Suppressor macrophage (primary cell): ENCODE data around the gene EDEM3.
"Not testable (repeated sequence)": the region's sequence is repeated elsewhere in the genome, so short reads cannot be mapped to it uniquely, and the experiment has no call there.

ENCODE experiments used
- DNase-seq, 4 experiments: peaks; one replicate each; pipeline ENCODE4 v3.0.0-alpha.2; 2020 to 2022
- total RNA-seq, 17 experiments: gene quantifications; one replicate each; lab custom pipeline; 2026; ENCODE audit warnings: mixed read lengths in 6 of 17, inconsistent platforms in 3 of 17; lab: John Stamatoyannopoulos, UW

EDEM3 gene
- total RNA-seq: 34.1 to 160 (median 92.3) reads per million in 17 experiments

- DNase-seq: peak; percentile 98 to 100 (median 98)
Observed at GRCh38 chr1:184754476-184755225, at the start of gene EDEM3. Gene EDEM3, minus strand, starts transcription at chr1:184754858. Its CDS starts 212 bp downstream, at chr1:184754646.

GRCh38 chr1:184804220-184804619, 49.6 kb upstream of the EDEM3 start:
- no peak for DNase-seq

GRCh38 chr1:184803180-184803492, 48.5 kb upstream of the EDEM3 start:
- no peak for DNase-seq

- DNase-seq: no peak
Observed at GRCh38 chr1:184802354-184803179, 47.9 kb upstream of the EDEM3 start.

- no peak for DNase-seq
Observed at GRCh38 chr1:184801503-184801902, 46.8 kb upstream of the EDEM3 start.

GRCh38 chr1:184800876-184801275, 46.2 kb upstream of the EDEM3 start:
- no peak for DNase-seq

GRCh38 chr1:184793967-184794366, 39.3 kb upstream of the EDEM3 start:
- DNase-seq: no peak

GRCh38 chr1:184792450-184792969, 37.9 kb upstream of the EDEM3 start:
- DNase-seq: peak; percentile 88 to 97 (median 92)

- no peak for DNase-seq
Observed at GRCh38 chr1:184791550-184791900, 36.9 kb upstream of the EDEM3 start.

GRCh38 chr1:184790642-184791549, 36.2 kb upstream of the EDEM3 start:
- no peak for DNase-seq

- DNase-seq: no peak
Observed at GRCh38 chr1:184789884-184790283, 35.2 kb upstream of the EDEM3 start.

- peak in 2 of 4 experiments; percentile 4 to 22 for DNase-seq
Observed at GRCh38 chr1:184788970-184789369, 34.3 kb upstream of the EDEM3 start.

GRCh38 chr1:184785529-184785928, 30.9 kb upstream of the EDEM3 start:
- DNase-seq: no peak

GRCh38 chr1:184783723-184784122, 29.1 kb upstream of the EDEM3 start:
- DNase-seq: not testable (repeated sequence)

- DNase-seq: no peak
Observed at GRCh38 chr1:184781941-184782340, 27.3 kb upstream of the EDEM3 start.

- no peak for DNase-seq
Observed at GRCh38 chr1:184775885-184776284, 21.2 kb upstream of the EDEM3 start.

GRCh38 chr1:184775329-184775728, 20.7 kb upstream of the EDEM3 start:
- no peak for DNase-seq

GRCh38 chr1:184773762-184774320, 19.2 kb upstream of the EDEM3 start:
- no peak for DNase-seq

GRCh38 chr1:184771190-184771691, 16.6 kb upstream of the EDEM3 start:
- DNase-seq: no peak

GRCh38 chr1:184770181-184770979, 15.7 kb upstream of the EDEM3 start:
- DNase-seq: no peak

GRCh38 chr1:184769241-184769640, 14.6 kb upstream of the EDEM3 start:
- no peak for DNase-seq
